Measurements from ENCODE around the gene AMTN.

The AMTN gene

GRCh38 chr4:70570796-70571195 lies 52.4 kb downstream of the AMTN start:
- no peak for DNase-seq

DNA sequence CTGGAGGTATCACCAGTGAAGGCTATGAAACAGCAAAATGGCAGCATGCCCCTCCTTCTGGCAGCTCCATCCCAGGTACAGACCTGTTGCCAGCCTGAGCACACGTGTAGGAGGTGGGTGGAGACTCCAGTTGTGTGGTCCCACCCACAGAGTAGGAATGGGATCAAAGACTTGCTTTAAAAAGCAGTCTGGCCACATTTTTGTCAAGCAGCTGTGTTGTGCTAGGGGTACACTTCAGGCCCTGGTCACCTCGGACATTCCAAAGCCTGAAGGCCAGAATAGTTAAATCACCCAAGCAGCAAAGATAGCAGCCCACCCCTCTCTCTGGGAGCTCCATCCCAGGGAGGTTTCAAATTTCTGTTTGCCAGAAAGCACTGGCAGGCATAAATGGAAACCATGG lies 53.4 kb downstream of the AMTN start:
- no peak for DNase-seq

- no peak for DNase-seq
These were observed 57.6 kb downstream of the AMTN start for GRCh38 chr4:70575964-70576363.

DNA sequence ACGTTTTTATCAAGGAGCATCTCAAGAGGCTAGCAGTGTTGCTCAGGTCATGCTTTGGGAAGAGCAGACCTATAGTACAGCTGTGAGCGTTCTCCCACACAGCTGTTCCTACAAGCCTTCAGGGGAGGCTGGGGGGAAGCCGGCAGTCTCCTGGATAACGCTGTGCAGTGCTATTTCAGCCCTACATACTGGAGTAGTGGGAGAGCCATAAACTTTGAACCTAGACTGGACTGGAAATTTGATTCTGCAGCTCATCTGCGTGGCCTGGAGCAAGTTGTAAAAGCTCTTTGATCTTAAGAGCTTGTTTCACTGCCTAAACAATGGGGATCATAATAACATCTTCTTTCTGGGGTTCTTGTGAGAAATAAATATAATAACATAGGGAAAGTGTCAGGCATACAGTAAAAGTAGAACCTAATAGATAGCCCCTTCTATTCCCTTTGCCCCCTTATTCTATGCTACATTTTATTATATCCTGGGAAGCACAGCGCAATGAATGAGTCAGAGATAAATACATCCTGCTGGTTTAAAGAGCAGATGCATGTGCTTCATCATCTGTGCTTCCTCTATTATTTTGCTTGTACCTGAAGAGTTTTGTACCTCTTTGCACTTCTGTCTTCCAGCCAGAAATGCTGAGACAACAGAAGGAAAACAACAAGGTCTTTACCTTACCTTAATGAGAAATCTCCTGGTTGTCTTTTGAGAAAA lies 59.0 kb downstream of the AMTN start:
- DNase-seq = no peak

DNA sequence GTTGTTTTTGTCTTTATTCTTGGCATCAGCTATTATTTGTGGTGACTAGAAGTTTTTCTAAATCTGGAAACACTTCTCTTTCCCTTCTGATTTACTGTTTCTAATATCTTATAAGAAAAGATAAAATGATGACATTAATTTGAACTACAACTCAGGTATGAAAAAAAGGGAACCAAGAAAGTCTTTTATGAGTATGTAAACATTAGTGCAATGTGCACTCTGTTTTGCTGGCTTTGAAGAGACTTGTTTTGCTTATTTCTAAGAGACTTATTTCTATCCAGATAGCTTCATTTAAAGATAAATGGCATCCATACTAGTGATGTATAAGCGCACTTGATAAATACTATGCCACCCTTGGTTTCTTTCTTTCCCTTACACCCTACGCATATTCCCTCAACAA lies 63.6 kb downstream of the AMTN start:
- no peak for DNase-seq
